Measurements from ENCODE around the gene MARVELD3. TPM values are rescaled to one million over a fixed set of nuclear protein-coding genes. Genes with fewer than 3 reads are reported as not detected.

Gene MARVELD3
- total RNA-seq, 1 experiment from 2014 or later, result 7.4 TPM

- Histone ChIP-seq H3K4me3 (ENCODE audit: low read length) (no peak overlapping the region), H3K27me3 (ENCODE audit: low read length) (no peaks in the 10 kb centered on the region), H3K36me3 (ENCODE audit: low read depth, low read length) (no peaks in the 10 kb centered on the region), H3K27ac (ENCODE audit: low read length) (no peak overlapping the region), H3K4me1 (ENCODE audit: insufficient read depth, low read length) (0 out of 2 replicates have a peak, but pooled peaks cover 6% of the 10 kb centered on the region), H3K9me3 (ENCODE audit: low read length) (no peaks in the 10 kb centered on the region), H3F3A (ENCODE audit: low read length, unreplicated experiment) (no peaks in the 10 kb centered on the region), H3K9ac (ENCODE audit: low read length) (no peak overlapping the region), H2AFZ (ENCODE audit: low read length) (no peak overlapping the region), H3K9me2 (replicated peaks; ENCODE audit: low read length) (no peaks in the 10 kb centered on the region), H3K4me2 (ENCODE audit: low read length) (no peak overlapping the region), H3K79me2 (ENCODE audit: low read length) (0 out of 2 replicates have a peak, but pooled peaks cover 4% of the 10 kb centered on the region), H4K20me1 (ENCODE audit: low read length) (no peaks in the 10 kb centered on the region)
- ATAC-seq (no peak), DNase-seq (no peak)
- intact Hi-C loops (cut with micrococcal nuclease), result no loop called here
- CTCF ChIA-PET, result no interaction called here
- POLR2A ChIA-PET (ENCODE audit: unreplicated experiment), result no interaction called here
- BruUV-seq (replicated peaks), result no TSS peak
- no peak for TF ChIP-seq EZH2 (IDR thresholded peaks at IDR 0.05; ENCODE audit: low read length, unreplicated experiment)
- no peak for TF ChIP-seq EZH2phosphoT487 (IDR thresholded peaks at IDR 0.05; ENCODE audit: borderline replicate concordance, low read length)
Measured at GRCh38 chr16:71629278-71630016, 3.5 kb downstream of the MARVELD3 start.

DNA sequence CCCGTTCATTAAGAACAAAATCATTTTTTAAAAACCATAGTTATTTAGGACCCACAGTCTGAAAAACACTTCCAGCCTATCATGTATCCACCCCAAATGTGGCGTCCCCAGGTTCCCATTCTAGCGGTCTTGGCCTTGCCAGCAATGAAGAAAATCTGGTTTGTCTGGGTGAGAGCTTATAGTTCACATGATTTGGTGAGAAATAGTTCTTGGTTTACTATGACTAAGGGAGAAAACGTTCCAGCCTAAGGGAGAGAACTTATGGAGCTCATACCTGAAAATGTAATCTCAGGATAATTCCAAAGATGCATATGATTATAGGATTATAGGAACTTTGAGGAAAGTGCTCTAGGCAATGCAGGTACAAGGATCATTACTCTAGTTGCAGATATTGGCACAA, 4.8 kb downstream of the MARVELD3 start:
- no peak for ATAC-seq
- 0 out of 2 replicates have a peak overlapping the region, but pooled peaks have one; percentile 19 for H3K4me2 ChIP-seq (ENCODE audit: low read length)
- no peak overlapping the region for H3K27ac ChIP-seq (ENCODE audit: low read length)
- H3K4me1 ChIP-seq (ENCODE audit: insufficient read depth, low read length), result 0 out of 2 replicates have a peak, but pooled peaks cover 6% of the 10 kb centered on the region
- no peak overlapping the region for H3K4me3 ChIP-seq (ENCODE audit: low read length)
- H3K9me2 ChIP-seq (replicated peaks; ENCODE audit: low read length), result no peaks in the 10 kb centered on the region
- BruUV-seq (replicated peaks), result no TSS peak
- ChIA-PET POLR2A (ENCODE audit: unreplicated experiment) (no interaction called here), CTCF (interaction anchor here (1.2 kb wide), 1 partner anchor 14 kb away, joined by 5 read pairs; no protein-coding TSS in a partner anchor)
- 0 out of 2 replicates have a peak, but pooled peaks cover 4% of the 10 kb centered on the region for H3K79me2 ChIP-seq (ENCODE audit: low read length)
- TF ChIP-seq CTCF (conservative IDR thresholded peaks at IDR 0.05; ENCODE audit: low read depth, low read length) (no peak), EZH2phosphoT487 (IDR thresholded peaks at IDR 0.05; ENCODE audit: borderline replicate concordance, low read length) (no peak), EZH2 (IDR thresholded peaks at IDR 0.05; ENCODE audit: low read length, unreplicated experiment) (no peak)
- intact Hi-C loops (cut with micrococcal nuclease), result no loop called here
- H2AFZ ChIP-seq (ENCODE audit: low read length), result no peak overlapping the region
- H3K27me3 ChIP-seq (ENCODE audit: low read length), result no peaks in the 10 kb centered on the region
- no peaks in the 10 kb centered on the region for H3K9me3 ChIP-seq (ENCODE audit: low read length)
- H3K9ac ChIP-seq (ENCODE audit: low read length), result no peak overlapping the region
- H3K36me3 ChIP-seq (ENCODE audit: low read depth, low read length), result no peaks in the 10 kb centered on the region
- no peaks in the 10 kb centered on the region for H4K20me1 ChIP-seq (ENCODE audit: low read length)
- peak; percentile 73 for DNase-seq
- no peaks in the 10 kb centered on the region for H3F3A ChIP-seq (ENCODE audit: low read length, unreplicated experiment)

GRCh38 chr16:71631776-71632175, 5.8 kb downstream of the MARVELD3 start:
- H3K27ac ChIP-seq (ENCODE audit: low read length), result no peak overlapping the region
- H3K9me3 ChIP-seq (ENCODE audit: low read length), result no peaks in the 10 kb centered on the region
- no peak for DNase-seq
- POLR2A ChIA-PET (ENCODE audit: unreplicated experiment), result no interaction called here
- CTCF ChIA-PET, result no interaction called here
- H3K4me1 ChIP-seq (ENCODE audit: insufficient read depth, low read length), result 0 out of 2 replicates have a peak, but pooled peaks cover 6% of the 10 kb centered on the region
- ATAC-seq, result no peak
- no peaks in the 10 kb centered on the region for H3K27me3 ChIP-seq (ENCODE audit: low read length)
- no peak overlapping the region for H3K9ac ChIP-seq (ENCODE audit: low read length)
- no peak overlapping the region for H3K4me2 ChIP-seq (ENCODE audit: low read length)
- no peaks in the 10 kb centered on the region for H3K9me2 ChIP-seq (replicated peaks; ENCODE audit: low read length)
- no peak overlapping the region for H2AFZ ChIP-seq (ENCODE audit: low read length)
- H3K4me3 ChIP-seq (ENCODE audit: low read length), result no peak overlapping the region
- H3F3A ChIP-seq (ENCODE audit: low read length, unreplicated experiment), result no peaks in the 10 kb centered on the region
- no peaks in the 10 kb centered on the region for H4K20me1 ChIP-seq (ENCODE audit: low read length)
- no peaks in the 10 kb centered on the region for H3K36me3 ChIP-seq (ENCODE audit: low read depth, low read length)
- BruUV-seq (replicated peaks), result no TSS peak
- TF ChIP-seq EZH2 (IDR thresholded peaks at IDR 0.05; ENCODE audit: low read length, unreplicated experiment) (no peak), CTCF (conservative IDR thresholded peaks at IDR 0.05; ENCODE audit: low read depth, low read length) (no peak)
- intact Hi-C loops (cut with micrococcal nuclease), result no loop called here
- H3K79me2 ChIP-seq (ENCODE audit: low read length), result 0 out of 2 replicates have a peak, but pooled peaks cover 2% of the 10 kb centered on the region

Measured in PC-3 (cell line).